ENCODE data around the gene F2RL3.
A peak's percentile ranks its signal among the peaks of the same experiment; 100 is the strongest.

Gene F2RL3

GRCh38 chr19:16896146-16897028 is 7.6 kb downstream of the F2RL3 start:
- no peak for DNase-seq

GRCh38 chr19:16897029-16897855 is 8.4 kb downstream of the F2RL3 start:
- peak; percentile 35 for DNase-seq

GRCh38 chr19:16897856-16898161 is 9.0 kb downstream of the F2RL3 start:
- DNase-seq = no peak

- DNase-seq = no peak
Measured at GRCh38 chr19:16898361-16899015, 9.7 kb downstream of the F2RL3 start.

- DNase-seq = no peak
Measured at GRCh38 chr19:16899566-16900075, 10.8 kb downstream of the F2RL3 start.

- DNase-seq = no peak
Measured at GRCh38 chr19:16901491-16902175, 12.8 kb downstream of the F2RL3 start.

- DNase-seq = no peak
Measured at GRCh38 chr19:16902545-16902944, 13.7 kb downstream of the F2RL3 start.

- no peak for DNase-seq
Measured at GRCh38 chr19:16903347-16903746, 14.5 kb downstream of the F2RL3 start.

- no peak for DNase-seq
Measured at GRCh38 chr19:16904599-16904998, 15.8 kb downstream of the F2RL3 start.

- no peak for DNase-seq
Measured at GRCh38 chr19:16908759-16909158, 20.0 kb downstream of the F2RL3 start.

GRCh38 chr19:16911046-16911445 is 22.2 kb downstream of the F2RL3 start:
- no peak for DNase-seq

GRCh38 chr19:16912780-16913179 is 24.0 kb downstream of the F2RL3 start:
- DNase-seq = no peak

GRCh38 chr19:16914421-16914820 is 25.6 kb downstream of the F2RL3 start:
- no peak for DNase-seq

GRCh38 chr19:16915135-16915534 is 26.3 kb downstream of the F2RL3 start:
- DNase-seq = no peak

GRCh38 chr19:16915734-16916133 is 26.9 kb downstream of the F2RL3 start:
- no peak for DNase-seq

GRCh38 chr19:16917401-16917800 is 28.6 kb downstream of the F2RL3 start:
- no peak for DNase-seq

- DNase-seq = no peak
Measured at GRCh38 chr19:16919496-16919895, 30.7 kb downstream of the F2RL3 start.

- DNase-seq = no peak
Measured at GRCh38 chr19:16920816-16921529, 32.2 kb downstream of the F2RL3 start.

GRCh38 chr19:16921766-16922591 is 33.2 kb downstream of the F2RL3 start:
- DNase-seq = no peak

GRCh38 chr19:16922592-16922934 is 33.8 kb downstream of the F2RL3 start:
- DNase-seq = no peak

- no peak for DNase-seq
Measured at GRCh38 chr19:16922949-16923348, 34.1 kb downstream of the F2RL3 start.

All from activated T-cell treated with anti-CD3 and anti-CD28 coated beads for 4 hours (primary cell).